Thyroid gland (tissue), 4 donors: ENCODE data around the gene MAST3.

Source experiments
- CTCF ChIP-seq, 6 experiments: fragments of 200-600 bp in 3 of 6; fragments of 450-650 bp in 3 of 6; sonication (generic) in 3 of 6; IDR thresholded peaks; one replicate each; pipeline ENCODE4 v1.5.1; 2016 to 2019; ENCODE audit warnings: antibody characterized with exemption in 6 of 6, mild to moderate bottlenecking in 2 of 6, inconsistent platforms in 1 of 6, moderate library complexity in 1 of 6
- POLR2A ChIP-seq, 2 donors: fragments of 450-650 bp; IDR thresholded peaks; one replicate each; pipeline ENCODE4 v1.6.1; 2017; ENCODE audit warnings: antibody characterized with exemption in 2 of 2, mild to moderate bottlenecking in 2 of 2, moderate library complexity in 1 of 2

GRCh38 chr19:18191640-18192062 lies 94.1 kb downstream of the MAST3 start:
- TF ChIP-seq CTCF (IDR thresholded peaks at IDR 0.05) (no peak), POLR2A (IDR thresholded peaks at IDR 0.05) (peak in 1 of 2 donors; percentile 18)
